ENCODE measurements around the gene CHRDL2. TPM values are rescaled to one million over a fixed set of nuclear protein-coding genes. Genes with fewer than 3 reads are reported as not detected.

Gene CHRDL2
- total RNA-seq, 1 experiment from 2014 or later, result not detected

Other genes with a start within 250 kb of the CHRDL2 start
- 2.1 and 5.3 TPM in 2 replicates for gene LIPT2, start 237.7 kb downstream of the CHRDL2 start, total RNA-seq (2014; rRNA removed; shearing (Covaris generic); ENCODE audit: low replicate concordance)
- gene POLD3, start 138.8 kb downstream of the CHRDL2 start, total RNA-seq (2014; rRNA removed; shearing (Covaris generic); ENCODE audit: low replicate concordance), result 22.9 and 39.2 TPM in 2 replicates
- 11.2 and 11.8 TPM in 2 replicates for gene RNF169, start 17.4 kb upstream of the CHRDL2 start, total RNA-seq (2014; rRNA removed; shearing (Covaris generic); ENCODE audit: low replicate concordance)
- gene XRRA1, start 217.7 kb upstream of the CHRDL2 start, total RNA-seq (2014; rRNA removed; shearing (Covaris generic); ENCODE audit: low replicate concordance), result 1.1 and 64.7 TPM in 2 replicates
- 15.6 and 17.1 TPM in 2 replicates for gene SPCS2, start 217.8 kb upstream of the CHRDL2 start, total RNA-seq (2014; rRNA removed; shearing (Covaris generic); ENCODE audit: low replicate concordance)